Neural progenitor cell (in vitro differentiated cells): ENCODE measurements around the gene NFIA. TPM values are rescaled to one million over a fixed set of nuclear protein-coding genes. Genes with fewer than 3 reads are reported as not detected.
"Not testable (repeated sequence)": the region's sequence is repeated elsewhere in the genome, so short reads cannot be mapped to it uniquely, and the experiment has no call there.

Source experiments
- DNase-seq: peaks from one replicate; pipeline ENCODE4 v3.0.0-alpha.2; 2016; ENCODE audit warnings: low spot score
- H2AFZ ChIP-seq: fragments of 200-600 bp; sonication (generic); replicated peaks from 2 replicates; pipeline ENCODE4 v1.6.1; 2016; ENCODE audit warnings: antibody characterized with exemption
- H3F3A ChIP-seq: fragments of 200-600 bp; sonication (generic); 2 replicates; pipeline ENCODE4 v1.6.1; 2016; ENCODE audit warnings: antibody characterized with exemption, low read depth
- H3K27ac ChIP-seq: fragments of 200-600 bp; sonication (generic); 2 replicates; pipeline ENCODE4 v1.5.1; 2016; ENCODE audit warnings: mild to moderate bottlenecking
- H3K27me3 ChIP-seq: fragments of 200-600 bp; sonication (generic); 2 replicates; pipeline ENCODE4 v1.6.1; 2016; ENCODE audit warnings: mild to moderate bottlenecking, moderate library complexity
- H3K36me3 ChIP-seq: fragments of 200-600 bp; sonication (generic); 2 replicates; pipeline ENCODE4 v1.5.1; 2016
- H3K4me1 ChIP-seq: fragments of 200-600 bp; sonication (generic); 2 replicates; pipeline ENCODE4 v1.6.1; 2016; ENCODE audit warnings: mixed run types
- H3K4me2 ChIP-seq: fragments of 200-600 bp; sonication (generic); 2 replicates; pipeline ENCODE4 v1.6.1; 2016
- H3K4me3 ChIP-seq: fragments of 200-600 bp; sonication (generic); 2 replicates; pipeline ENCODE4 v1.5.1; 2016
- H3K79me2 ChIP-seq: fragments of 200-600 bp; sonication (generic); 2 replicates; pipeline ENCODE4 v1.6.1; 2016; ENCODE audit warnings: low read depth
- H3K9ac ChIP-seq: fragments of 200-600 bp; sonication (generic); 2 replicates; pipeline ENCODE4 v1.6.1; 2016
- H3K9me3 ChIP-seq: fragments of 200-600 bp; sonication (generic); 2 replicates; pipeline ENCODE4 v1.5.1; 2016; ENCODE audit warnings: low read depth
- H4K20me1 ChIP-seq: fragments of 200-600 bp; sonication (generic); 2 replicates; pipeline ENCODE4 v1.6.1; 2016; ENCODE audit warnings: low read depth
- H3K27ac Mint-ChIP-seq: 3 replicates; pipeline ENCODE4 v1.8.0; 2021; ENCODE audit warnings: mixed read lengths
- H3K27me3 Mint-ChIP-seq: 2 replicates; pipeline ENCODE4 v1.8.0; 2022; ENCODE audit warnings: low read depth, mild to moderate bottlenecking, inconsistent platforms, moderate library complexity, mixed read lengths; ENCODE audit not compliant: insufficient read depth
- H3K36me3 Mint-ChIP-seq: 3 replicates; pipeline ENCODE4 v1.8.0; 2021; ENCODE audit warnings: mixed read lengths
- H3K4me1 Mint-ChIP-seq: 3 replicates; pipeline ENCODE4 v1.8.0; 2021; ENCODE audit warnings: mixed read lengths
- H3K4me3 Mint-ChIP-seq: 3 replicates; pipeline ENCODE4 v1.8.0; 2021; ENCODE audit warnings: mild to moderate bottlenecking, moderate library complexity, mixed read lengths
- H3K9me3 Mint-ChIP-seq: 3 replicates; pipeline ENCODE4 v1.8.0; 2020; ENCODE audit warnings: mixed read lengths
- CTCF ChIP-seq: fragments of 200-600 bp; sonication (generic); IDR thresholded peaks from 2 replicates; pipeline ENCODE4 v1.5.1; 2017; ENCODE audit warnings: antibody characterized with exemption, mild to moderate bottlenecking
- EZH2 ChIP-seq: fragments of 200-600 bp; sonication (generic); IDR thresholded peaks from 2 replicates; pipeline ENCODE4 v1.6.1; 2017; ENCODE audit warnings: antibody characterized with exemption, mild to moderate bottlenecking, moderate library complexity
- EZH2phosphoT487 ChIP-seq: fragments of 200-600 bp; sonication (generic); IDR thresholded peaks from 2 replicates; pipeline ENCODE4 v1.6.1; 2017; ENCODE audit warnings: antibody characterized with exemption
- total RNA-seq: library from RNA; depleted of rRNA; stranded (reverse); fragments of >200 nt; gene quantifications from 2 replicates; pipeline ENCODE4 v1.2.3, GENCODE V29; 2015; ENCODE audit warnings: low replicate concordance

Gene NFIA
- total RNA-seq, 1 donor from 2014 or later = 5.3 TPM

- H3K4me1 Mint-ChIP-seq = peaks cover 23% of the 10 kb centered on the region
- H3K36me3 Mint-ChIP-seq = peaks cover 5% of the 10 kb centered on the region
- H3F3A ChIP-seq = peaks cover 7% of the 10 kb centered on the region
- H3K79me2 ChIP-seq = no peaks in the 10 kb centered on the region
- H3K4me3 Mint-ChIP-seq = no peak overlapping the region
- H3K27me3 Mint-ChIP-seq = peaks cover 2% of the 10 kb centered on the region
- no peak overlapping the region for H2AFZ ChIP-seq
- H3K4me2 ChIP-seq = no peak overlapping the region
- no peak overlapping the region for H3K4me3 ChIP-seq
- no peak for DNase-seq
- H3K27me3 ChIP-seq = no peaks in the 10 kb centered on the region
- no peaks in the 10 kb centered on the region for H3K9me3 Mint-ChIP-seq
- TF ChIP-seq EZH2phosphoT487 (no peak), CTCF (no peak), EZH2 (no peak)
- H3K4me1 ChIP-seq = peaks cover 8% of the 10 kb centered on the region
- no peak overlapping the region for H3K27ac Mint-ChIP-seq
- H3K27ac ChIP-seq = no peak overlapping the region
- no peaks in the 10 kb centered on the region for H3K36me3 ChIP-seq
- no peak overlapping the region for H3K9ac ChIP-seq
- H4K20me1 ChIP-seq = no peaks in the 10 kb centered on the region
- no peaks in the 10 kb centered on the region for H3K9me3 ChIP-seq
These were observed 193.9 kb downstream of the NFIA start for GRCh38 chr1:61276246-61276645.

GRCh38 chr1:61277121-61277690 is 194.8 kb downstream of the NFIA start:
- H3K79me2 ChIP-seq = no peaks in the 10 kb centered on the region
- Mint-ChIP-seq H3K9me3 (no peaks in the 10 kb centered on the region), H3K27me3 (peaks cover 2% of the 10 kb centered on the region), H3K27ac (no peak overlapping the region), H3K36me3 (peaks cover 5% of the 10 kb centered on the region), H3K4me3 (no peak overlapping the region), H3K4me1 (peaks cover 24% of the 10 kb centered on the region)
- no peak for DNase-seq
- H3F3A ChIP-seq = peaks cover 7% of the 10 kb centered on the region
- H3K4me1 ChIP-seq = peaks cover 9% of the 10 kb centered on the region
- H4K20me1 ChIP-seq = no peaks in the 10 kb centered on the region
- no peaks in the 10 kb centered on the region for H3K36me3 ChIP-seq
- no peaks in the 10 kb centered on the region for H3K9me3 ChIP-seq
- H3K27me3 ChIP-seq = no peaks in the 10 kb centered on the region
- peak overlapping the region; percentile 68 for H2AFZ ChIP-seq
- H3K27ac ChIP-seq = no peak overlapping the region
- TF ChIP-seq EZH2phosphoT487 = no peak
- TF ChIP-seq EZH2 = no peak
- TF ChIP-seq CTCF = no peak
- no peak overlapping the region for H3K4me2 ChIP-seq
- no peak overlapping the region for H3K9ac ChIP-seq
- no peak overlapping the region for H3K4me3 ChIP-seq

- not testable (repeated sequence) for H3F3A ChIP-seq, H3K4me3 Mint-ChIP-seq, H3K27me3 ChIP-seq, H3K36me3 Mint-ChIP-seq, H2AFZ ChIP-seq, H3K79me2 ChIP-seq, H3K36me3 ChIP-seq, H3K9me3 Mint-ChIP-seq, H3K9ac ChIP-seq, H3K27ac ChIP-seq, DNase-seq, H3K27me3 Mint-ChIP-seq, H3K4me3 ChIP-seq, H4K20me1 ChIP-seq, H3K9me3 ChIP-seq, H3K4me2 ChIP-seq
- H3K4me1 Mint-ChIP-seq = peaks cover 31% of the 10 kb centered on the region
- H3K4me1 ChIP-seq = peaks cover 17% of the 10 kb centered on the region
- peak overlapping the region; percentile 33 for H3K27ac Mint-ChIP-seq
These were observed 196.1 kb downstream of the NFIA start for GRCh38 chr1:61278503-61278902.

GRCh38 chr1:61278966-61279365 is 196.6 kb downstream of the NFIA start:
- peaks cover 5% of the 10 kb centered on the region for H3K36me3 Mint-ChIP-seq
- H3K27me3 ChIP-seq = no peaks in the 10 kb centered on the region
- H3K36me3 ChIP-seq = no peaks in the 10 kb centered on the region
- H3K27ac Mint-ChIP-seq = no peak overlapping the region
- peaks cover 22% of the 10 kb centered on the region for H3K4me1 ChIP-seq
- no peak overlapping the region for H3K9ac ChIP-seq
- H3K4me3 Mint-ChIP-seq = no peak overlapping the region
- H3K4me3 ChIP-seq = no peak overlapping the region
- H3K27me3 Mint-ChIP-seq = no peaks in the 10 kb centered on the region
- no peaks in the 10 kb centered on the region for H3K9me3 ChIP-seq
- TF ChIP-seq EZH2phosphoT487 = no peak
- TF ChIP-seq CTCF = no peak
- no peak for TF ChIP-seq EZH2
- no peak overlapping the region for H3K27ac ChIP-seq
- H3K9me3 Mint-ChIP-seq = no peaks in the 10 kb centered on the region
- H4K20me1 ChIP-seq = no peaks in the 10 kb centered on the region
- H3F3A ChIP-seq = peaks cover 7% of the 10 kb centered on the region
- H3K79me2 ChIP-seq = no peaks in the 10 kb centered on the region
- no peak for DNase-seq
- no peak overlapping the region for H2AFZ ChIP-seq
- H3K4me2 ChIP-seq = no peak overlapping the region
- peaks cover 34% of the 10 kb centered on the region for H3K4me1 Mint-ChIP-seq
